ENCODE data around the gene SLC8A3.
"Not testable (repeated sequence)": the region's sequence is repeated elsewhere in the genome, so short reads cannot be mapped to it uniquely, and the experiment has no call there.

Gene SLC8A3, protein sequence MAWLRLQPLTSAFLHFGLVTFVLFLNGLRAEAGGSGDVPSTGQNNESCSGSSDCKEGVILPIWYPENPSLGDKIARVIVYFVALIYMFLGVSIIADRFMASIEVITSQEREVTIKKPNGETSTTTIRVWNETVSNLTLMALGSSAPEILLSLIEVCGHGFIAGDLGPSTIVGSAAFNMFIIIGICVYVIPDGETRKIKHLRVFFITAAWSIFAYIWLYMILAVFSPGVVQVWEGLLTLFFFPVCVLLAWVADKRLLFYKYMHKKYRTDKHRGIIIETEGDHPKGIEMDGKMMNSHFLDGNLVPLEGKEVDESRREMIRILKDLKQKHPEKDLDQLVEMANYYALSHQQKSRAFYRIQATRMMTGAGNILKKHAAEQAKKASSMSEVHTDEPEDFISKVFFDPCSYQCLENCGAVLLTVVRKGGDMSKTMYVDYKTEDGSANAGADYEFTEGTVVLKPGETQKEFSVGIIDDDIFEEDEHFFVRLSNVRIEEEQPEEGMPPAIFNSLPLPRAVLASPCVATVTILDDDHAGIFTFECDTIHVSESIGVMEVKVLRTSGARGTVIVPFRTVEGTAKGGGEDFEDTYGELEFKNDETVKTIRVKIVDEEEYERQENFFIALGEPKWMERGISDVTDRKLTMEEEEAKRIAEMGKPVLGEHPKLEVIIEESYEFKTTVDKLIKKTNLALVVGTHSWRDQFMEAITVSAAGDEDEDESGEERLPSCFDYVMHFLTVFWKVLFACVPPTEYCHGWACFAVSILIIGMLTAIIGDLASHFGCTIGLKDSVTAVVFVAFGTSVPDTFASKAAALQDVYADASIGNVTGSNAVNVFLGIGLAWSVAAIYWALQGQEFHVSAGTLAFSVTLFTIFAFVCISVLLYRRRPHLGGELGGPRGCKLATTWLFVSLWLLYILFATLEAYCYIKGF

GRCh38 chr14:70188659-70189455 lies at the start of gene SLC8A3:
SLC8A3 (minus strand) TSS chr14:70188951; CDS start chr14:70168422, 20,529 bp downstream.
- DNase-seq: no peak

DNA sequence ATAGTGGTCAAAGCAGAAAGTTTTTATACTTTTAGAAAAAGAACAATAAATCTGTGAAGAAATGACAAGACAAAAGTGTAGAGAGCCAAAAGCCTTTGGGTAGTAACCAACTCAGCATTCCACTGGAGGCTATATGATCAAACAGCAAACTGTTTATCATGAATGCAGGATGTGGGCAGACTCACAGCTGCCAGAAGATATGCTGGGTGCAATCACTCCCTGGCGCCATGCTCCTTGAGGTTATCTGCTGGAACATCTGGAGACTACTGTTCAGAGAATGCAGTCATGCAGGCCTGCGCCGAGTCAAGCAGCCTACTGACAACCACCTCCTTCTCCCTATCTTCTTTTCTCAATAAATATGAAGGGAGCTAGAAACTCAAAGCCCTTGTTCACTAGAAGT lies 49.0 kb upstream of the SLC8A3 start:
- no peak for DNase-seq

DNA sequence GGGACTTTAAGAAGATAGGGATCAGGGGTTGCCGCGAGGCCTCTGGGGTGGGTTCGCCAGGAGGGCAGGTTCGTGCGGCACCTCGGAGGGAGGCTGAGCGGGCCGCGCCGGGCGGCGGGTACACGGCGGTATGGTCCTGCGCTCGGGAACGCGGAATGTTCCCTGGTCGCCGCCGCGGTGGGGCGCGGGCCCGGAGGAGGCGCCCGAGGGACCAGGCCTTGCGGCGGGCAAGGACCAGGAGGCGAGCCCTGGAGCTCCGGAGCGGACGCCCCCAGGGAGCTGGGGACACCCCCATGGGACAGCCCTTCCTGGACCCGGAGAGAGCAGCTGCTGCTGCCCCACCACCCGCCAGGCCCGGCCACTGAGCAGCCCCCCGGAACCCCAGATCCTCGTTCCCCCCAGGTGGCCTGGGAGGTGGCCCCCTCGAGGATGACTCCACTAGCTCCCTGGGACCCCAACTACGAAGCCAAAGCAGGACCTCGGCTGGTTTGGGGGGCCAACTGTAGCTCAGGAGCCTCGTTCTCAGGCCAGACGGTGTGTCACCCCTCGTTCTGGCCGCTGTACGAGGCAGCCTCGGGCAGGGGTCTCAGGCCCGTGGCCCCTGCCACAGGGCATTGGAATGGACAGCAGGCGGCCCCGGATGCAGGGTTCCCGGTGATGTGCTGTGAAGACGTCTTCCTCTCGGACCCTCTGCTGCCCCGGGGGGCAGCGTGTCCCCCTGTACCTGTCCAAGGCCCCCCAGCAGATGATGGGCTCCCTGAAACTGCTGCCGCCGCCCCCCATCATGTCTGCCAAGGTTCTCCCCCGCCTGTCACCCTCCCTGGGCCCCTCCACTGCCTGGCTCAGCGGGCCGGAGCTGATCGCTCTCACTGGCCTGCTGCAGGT lies 45.6 kb upstream of the SLC8A3 start:
- no peak for DNase-seq

GRCh38 chr14:70231756-70232544 lies 43.2 kb upstream of the SLC8A3 start:
- DNase-seq: not testable (repeated sequence)

GRCh38 chr14:70229877-70230640 lies 41.3 kb upstream of the SLC8A3 start:
- not testable (repeated sequence) for DNase-seq

- DNase-seq: no peak
Observed at GRCh38 chr14:70213721-70214282, 25.1 kb upstream of the SLC8A3 start.

GRCh38 chr14:70212752-70213151 lies 24.0 kb upstream of the SLC8A3 start:
- no peak for DNase-seq

- DNase-seq: no peak
Observed at GRCh38 chr14:70208380-70208779, 19.6 kb upstream of the SLC8A3 start.

DNA sequence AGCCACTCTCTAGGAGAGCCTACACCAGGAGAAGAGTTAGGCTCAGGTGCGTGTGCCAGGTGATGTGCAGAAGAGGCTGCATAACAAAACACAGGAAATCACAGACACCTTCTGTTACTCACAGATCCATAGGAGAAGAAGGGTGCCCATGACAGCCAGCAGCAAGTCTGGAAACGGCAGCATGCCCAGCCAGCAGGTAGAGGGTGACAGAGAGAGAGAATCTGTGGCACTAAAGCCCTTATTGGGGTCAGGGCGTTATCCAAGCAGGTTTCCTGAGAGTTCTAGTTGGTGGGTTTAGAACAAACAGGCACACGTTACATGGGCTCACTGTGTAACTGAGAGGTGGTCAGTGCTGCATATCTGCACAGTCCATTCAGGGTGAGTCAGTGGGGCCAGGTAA lies 14.9 kb upstream of the SLC8A3 start:
- DNase-seq: no peak

DNA sequence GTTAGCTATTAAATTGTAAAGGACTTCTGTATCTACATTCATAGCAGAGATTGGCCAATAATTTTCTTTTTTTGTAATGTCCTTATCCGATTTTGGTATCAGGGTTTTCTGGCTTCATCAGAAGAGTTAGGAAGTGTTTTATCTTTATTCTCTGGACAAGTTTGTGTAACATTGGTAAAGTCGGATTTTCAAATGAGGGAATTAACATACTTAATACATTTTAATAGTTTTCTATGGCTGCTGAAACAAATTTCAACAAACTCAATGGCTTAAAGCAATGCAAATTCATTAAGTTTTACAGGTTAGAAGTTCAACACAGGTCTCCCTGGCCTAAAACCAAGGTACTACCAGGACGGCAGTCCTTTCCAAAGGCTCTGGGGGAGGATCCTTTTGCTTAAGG lies 13.2 kb upstream of the SLC8A3 start:
- no peak for DNase-seq

DNA sequence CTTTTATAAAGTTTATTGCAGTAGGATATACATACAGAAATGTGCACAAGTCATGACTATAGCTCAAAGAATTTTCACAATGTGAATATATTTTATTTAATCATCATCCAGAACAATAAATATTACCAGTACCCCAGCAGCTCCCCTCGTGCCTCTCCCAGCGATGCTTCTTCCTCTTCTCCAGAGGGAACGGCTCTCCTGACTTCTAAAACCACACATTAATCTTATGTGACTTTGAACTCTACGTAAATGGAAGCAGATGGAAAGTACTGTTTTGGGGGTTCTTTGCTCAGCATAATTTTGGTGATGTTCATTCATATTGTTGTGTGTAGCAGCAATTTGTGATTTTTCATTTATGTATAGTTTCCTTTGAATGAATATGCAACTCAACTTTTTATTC lies 4.6 kb upstream of the SLC8A3 start:
- no peak for DNase-seq

GRCh38 chr14:70192915-70193314 lies 4.2 kb upstream of the SLC8A3 start:
- no peak for DNase-seq

DNA sequence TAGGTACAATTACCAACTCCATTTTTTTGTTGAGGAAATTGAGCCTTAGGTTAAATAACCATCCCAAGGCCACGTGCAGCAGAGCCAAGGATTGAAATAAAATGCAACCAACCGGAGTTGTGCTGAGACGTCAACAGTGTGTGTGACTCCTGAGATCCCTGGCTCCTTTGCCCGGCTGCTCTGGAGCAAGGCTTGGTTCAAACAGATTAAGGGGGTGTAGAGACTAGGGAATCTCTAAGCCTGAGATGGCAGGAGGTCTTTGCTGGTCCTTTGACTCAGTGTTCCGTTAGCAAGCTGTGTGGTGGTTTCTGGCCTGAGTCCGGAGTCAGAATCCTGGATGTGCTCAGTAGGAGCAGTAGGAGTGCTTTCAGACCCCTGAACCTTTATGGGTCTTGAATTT lies 1.4 kb upstream of the SLC8A3 start:
- DNase-seq: no peak

DNA sequence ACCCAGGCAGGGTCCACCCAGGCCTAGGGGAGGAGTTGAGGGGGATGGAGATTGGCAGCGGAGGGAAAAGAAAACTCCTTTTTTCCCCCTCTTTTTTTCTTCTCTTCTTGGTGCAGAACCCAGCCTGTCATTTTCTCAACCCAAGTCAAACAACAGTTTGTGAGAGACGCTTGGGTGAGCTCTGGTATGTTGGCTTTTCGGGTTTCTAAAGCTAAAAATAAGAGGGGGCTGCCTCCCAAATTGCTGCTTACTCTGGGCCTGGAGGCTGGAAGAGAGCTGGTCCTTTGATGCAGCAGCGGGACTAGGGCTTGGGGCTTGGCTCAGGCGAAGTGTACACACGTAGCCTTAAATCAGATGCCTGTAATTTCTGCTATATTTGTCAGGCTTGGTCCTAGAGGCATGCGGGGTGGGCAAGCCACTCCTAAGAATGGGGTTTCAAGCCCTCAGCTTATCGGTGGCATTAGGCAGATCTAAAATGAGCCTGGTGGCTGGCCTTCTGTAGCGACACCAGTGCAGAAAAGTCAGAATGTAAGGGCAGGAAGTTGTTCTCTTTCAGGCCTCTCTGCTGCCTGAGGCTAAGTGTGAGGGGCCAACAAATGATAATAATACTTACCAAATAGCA lies 816 bp upstream of the SLC8A3 start:
- DNase-seq: no peak

GRCh38 chr14:70188322-70188658 lies 461 bp downstream of the SLC8A3 start:
- no peak for DNase-seq

DNA sequence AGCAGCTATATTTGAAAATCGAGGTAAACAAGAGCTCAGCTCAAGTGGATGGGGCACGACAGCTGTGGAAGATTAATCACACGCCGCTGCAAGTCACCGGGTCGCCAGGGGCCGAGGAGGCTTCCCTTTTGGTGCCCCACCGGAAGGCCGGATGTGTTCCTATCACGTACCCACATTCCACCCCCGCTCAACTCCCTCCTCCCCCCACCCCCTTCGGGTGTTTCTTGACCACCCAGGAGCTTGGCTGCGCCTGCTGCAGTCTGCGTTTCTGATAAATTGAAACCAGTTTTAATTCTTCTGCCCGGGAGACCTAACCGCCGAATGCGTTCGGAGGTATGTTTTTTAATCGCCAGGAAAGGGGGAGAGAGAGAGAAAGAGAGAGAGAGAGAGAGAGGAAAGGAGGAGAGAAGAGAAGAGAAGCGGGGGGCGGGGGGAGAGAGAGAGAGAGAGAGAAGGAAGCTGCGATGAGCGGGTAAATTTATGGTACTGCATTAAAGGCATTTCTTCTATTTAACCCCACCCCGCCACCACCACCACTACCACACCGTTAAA lies 1.8 kb downstream of the SLC8A3 start:
- no peak for DNase-seq

DNA sequence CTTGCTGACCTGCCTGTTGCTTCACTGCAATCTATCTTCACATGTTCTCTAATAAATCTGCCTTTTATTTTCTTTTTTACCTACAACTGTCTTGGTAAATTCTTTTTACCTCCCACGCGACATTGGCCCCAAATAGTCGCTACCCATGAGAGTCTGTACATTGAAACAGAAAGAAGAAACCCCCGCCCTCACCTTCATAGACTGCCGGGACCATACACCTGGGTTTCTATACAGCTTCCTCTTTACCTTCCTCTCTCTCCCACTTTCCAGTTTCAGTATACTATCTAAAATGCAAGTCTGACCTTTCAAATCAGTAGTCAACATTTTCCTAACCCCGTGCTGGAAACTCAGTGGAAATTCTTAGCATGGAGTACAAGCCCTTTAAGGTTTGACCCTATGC lies 4.8 kb downstream of the SLC8A3 start:
- DNase-seq: no peak

DNA sequence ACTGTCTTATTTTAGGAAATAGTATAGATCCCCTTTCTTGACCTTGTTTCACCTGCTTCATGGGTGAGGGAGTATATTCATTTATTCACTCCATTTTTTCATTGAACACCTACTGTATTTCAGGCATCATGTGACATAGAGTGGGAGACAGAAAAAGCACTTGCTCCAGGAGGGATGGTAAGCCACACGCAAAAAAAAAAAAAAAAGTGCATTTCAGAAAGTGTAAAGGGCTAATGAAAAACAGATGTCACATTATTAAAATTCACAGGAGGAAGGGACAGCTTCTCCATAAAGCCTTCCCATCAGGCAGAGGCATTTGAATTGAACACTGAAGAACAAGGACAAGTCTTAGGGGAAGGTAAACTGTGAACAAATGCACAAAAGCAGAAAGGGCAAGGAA lies 7.5 kb downstream of the SLC8A3 start:
- no peak for DNase-seq

- no peak for DNase-seq
Observed at GRCh38 chr14:70180718-70181117, 8.0 kb downstream of the SLC8A3 start.
